Gastroesophageal sphincter (tissue), 3 donors: ENCODE data around the gene SETD1B.

ENCODE experiments used
- CTCF ChIP-seq, 4 experiments: fragments of 200-600 bp in 2 of 4; fragments of 450-650 bp in 2 of 4; sonication (generic) in 1 of 4; IDR thresholded peaks; one replicate each; pipeline ENCODE4 v1.5.1; 2017 to 2019; ENCODE audit warnings: antibody characterized with exemption in 4 of 4, mild to moderate bottlenecking in 2 of 4, moderate library complexity in 2 of 4
- POLR2A ChIP-seq, 2 donors: fragments of 450-650 bp; IDR thresholded peaks; one replicate each; pipeline ENCODE4 v1.6.1; 2017; ENCODE audit warnings: antibody characterized with exemption in 2 of 2, mild to moderate bottlenecking in 2 of 2, moderate library complexity in 1 of 2

GRCh38 chr12:121825041-121825523 lies 21.3 kb downstream of the SETD1B start:
- TF ChIP-seq CTCF (IDR thresholded peaks at IDR 0.05) = no peak
- TF ChIP-seq POLR2A (IDR thresholded peaks at IDR 0.05) = no peak
